Smooth muscle cell of the pulmonary artery (primary cell): Measurements from ENCODE around the gene GULP1. TPM values are rescaled to one million over a fixed set of nuclear protein-coding genes. Genes with fewer than 3 reads are reported as not detected.

Experiments
- total RNA-seq: library from RNA; depleted of rRNA; stranded (reverse); fragments of >200 nt; gene quantifications from 2 replicates; pipeline ENCODE4 v1.2.3, GENCODE V29; 2014

GULP1 gene
- 27.3 and 35.6 TPM in 2 replicates for total RNA-seq

GRCh38 chr2:188291617-188292347, at the start of gene GULP1:
GULP1 (plus strand) TSS chr2:188291874; CDS start chr2:188477703, 185,829 bp downstream.

